Left renal cortex interstitium (tissue), 4 donors: Measurements from ENCODE around the gene ZBTB45. TPM values are rescaled to one million over a fixed set of nuclear protein-coding genes. Genes with fewer than 3 reads are reported as not detected.
"Not testable (repeated sequence)": the region's sequence is repeated elsewhere in the genome, so short reads cannot be mapped to it uniquely, and the experiment has no call there.

Experiments used
- DNase-seq, 4 donors: peaks; one replicate each; pipeline ENCODE4 v3.0.0-alpha.2; 2013; ENCODE audit warnings: low read depth in 4 of 4, low spot score in 2 of 4, missing footprints in 1 of 4
- polyA plus RNA-seq, 4 donors: library from polyadenylated mRNA; unstranded; fragments of 120-200 nt; gene quantifications; one replicate each; pipeline ENCODE4 v1.2.1, GENCODE V29; 2013; ENCODE audit not compliant: insufficient read length in 4 of 4

Gene ZBTB45
- polyA plus RNA-seq, 4 donors, result 9.0 to 18.3 (median 13.5) TPM

DNA sequence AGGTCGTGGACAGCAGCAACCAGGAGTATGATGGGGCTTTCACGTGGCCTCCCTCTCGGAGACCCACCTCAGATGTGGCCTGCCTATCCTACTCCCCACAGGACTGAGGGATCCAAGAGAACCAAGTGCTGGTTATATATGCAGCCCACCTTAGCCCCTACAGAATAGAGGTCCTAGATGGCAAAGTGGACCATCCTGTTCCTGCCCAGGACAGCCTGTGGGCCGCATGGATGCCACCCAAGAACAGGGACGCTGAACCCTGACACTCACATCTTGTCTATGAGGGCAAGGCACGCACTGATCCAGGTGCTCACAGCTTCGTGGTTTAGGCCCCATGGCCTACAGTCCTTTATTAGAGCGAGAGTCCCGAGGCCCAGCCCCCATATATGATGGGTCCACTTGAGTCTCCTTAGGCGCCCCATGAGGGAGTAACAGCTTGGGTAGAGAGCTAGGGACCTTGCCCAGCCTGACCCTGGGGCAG, 6.4 kb downstream of the ZBTB45 start:
- no peak for DNase-seq

DNA sequence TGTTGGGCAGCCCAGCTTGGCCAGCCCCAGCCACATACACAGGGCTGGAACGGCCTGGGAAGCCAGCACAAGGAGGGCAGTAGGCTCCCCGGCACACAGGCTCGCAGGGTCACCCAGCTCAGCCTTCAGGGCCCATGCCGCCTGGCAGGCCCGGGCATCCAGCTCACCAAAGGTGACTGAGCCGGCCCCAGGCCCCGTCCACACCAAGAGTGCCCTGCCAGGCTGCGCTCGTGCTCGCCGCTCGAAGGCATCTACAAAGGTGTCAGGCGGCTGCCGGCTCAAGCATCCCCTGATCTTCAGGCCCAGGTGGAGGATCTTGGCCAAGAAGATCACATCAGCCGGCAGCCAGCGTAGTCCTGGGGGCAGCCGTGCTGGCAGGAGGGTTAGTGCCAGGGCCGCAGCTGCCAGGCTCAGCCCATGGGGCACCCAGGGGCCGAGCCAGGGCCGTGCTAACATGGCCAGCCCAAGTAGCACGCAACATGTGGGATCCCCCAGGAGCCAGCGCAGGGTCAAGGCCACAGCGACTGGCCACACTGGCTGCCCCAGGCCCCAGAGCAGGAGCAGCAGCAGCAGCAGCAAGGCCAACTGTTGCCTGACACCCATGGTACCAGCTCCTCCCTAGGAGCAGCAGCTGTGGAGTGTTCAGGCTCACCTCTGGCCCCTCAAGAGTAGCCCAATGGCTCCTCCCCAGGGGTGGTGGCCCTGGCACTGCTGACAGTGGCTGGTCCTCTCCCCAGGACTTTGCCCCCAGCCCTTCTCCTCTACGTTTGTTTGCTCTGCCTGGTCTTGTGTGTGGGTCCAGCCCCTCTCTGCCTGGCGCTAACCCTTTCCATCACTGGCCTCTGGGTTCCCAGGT, 8.0 kb downstream of the ZBTB45 start, which contains the start of gene SLC27A5:
SLC27A5 (minus strand) TSS at position 640 of the 856 bp plus-strand sequence; CDS start at position 603, 37 bp downstream.
- no peak for DNase-seq

DNA sequence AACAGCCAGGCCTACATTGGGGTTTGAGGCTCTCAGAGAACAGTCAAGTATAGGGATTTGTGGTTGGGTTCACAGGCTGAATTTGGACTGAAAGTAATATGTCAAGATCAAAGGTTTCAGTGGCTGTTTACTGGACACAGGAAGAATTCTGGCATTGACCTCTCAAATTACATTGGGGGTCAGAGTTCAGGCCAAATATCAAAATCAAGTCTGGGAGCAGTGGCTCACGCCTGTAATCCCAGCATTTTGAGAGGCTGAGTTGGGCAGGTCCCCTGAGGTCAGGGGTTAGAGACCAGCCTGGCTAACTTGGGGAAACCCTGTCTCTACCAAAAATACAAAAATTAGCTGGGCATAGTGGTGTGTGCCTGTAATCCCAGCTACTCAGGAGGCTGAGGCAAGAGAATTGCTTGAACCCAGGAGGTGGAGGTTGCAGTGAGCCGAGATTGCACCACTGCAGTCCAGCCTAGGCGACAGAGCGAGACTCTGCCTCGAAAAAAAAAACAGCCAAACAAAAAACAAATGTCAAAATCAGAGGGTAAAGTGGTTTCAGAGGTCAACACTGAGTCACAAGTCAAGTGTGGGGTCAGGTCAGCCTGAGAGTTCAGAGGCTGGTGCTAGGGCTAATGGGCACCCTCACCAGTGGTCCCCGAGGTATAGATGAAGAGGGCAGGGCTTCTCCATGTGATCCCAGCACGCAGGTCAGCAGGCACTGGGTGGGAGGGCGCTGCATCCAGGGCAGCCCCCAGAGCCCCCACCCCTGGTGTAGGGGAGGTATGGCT, 9.3 kb downstream of the ZBTB45 start:
- DNase-seq, result no peak

DNA sequence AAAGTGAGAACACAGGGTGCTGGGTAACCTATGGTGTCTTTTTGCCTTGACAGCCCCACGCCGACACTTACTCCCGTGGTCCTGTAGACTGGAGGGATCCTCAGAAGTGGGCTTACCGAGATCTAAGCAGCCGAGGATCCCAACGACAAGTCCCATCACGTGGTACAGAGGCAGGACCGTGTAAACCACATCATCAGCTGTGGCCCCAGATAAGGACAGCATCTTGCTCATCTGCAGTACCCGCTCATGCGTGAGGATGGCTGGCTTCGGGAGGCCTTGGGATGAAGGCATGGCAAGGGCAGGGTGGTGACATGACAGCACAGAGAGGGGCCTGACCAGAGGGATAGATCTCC, 9.9 kb downstream of the ZBTB45 start:
- DNase-seq, result no peak

DNA sequence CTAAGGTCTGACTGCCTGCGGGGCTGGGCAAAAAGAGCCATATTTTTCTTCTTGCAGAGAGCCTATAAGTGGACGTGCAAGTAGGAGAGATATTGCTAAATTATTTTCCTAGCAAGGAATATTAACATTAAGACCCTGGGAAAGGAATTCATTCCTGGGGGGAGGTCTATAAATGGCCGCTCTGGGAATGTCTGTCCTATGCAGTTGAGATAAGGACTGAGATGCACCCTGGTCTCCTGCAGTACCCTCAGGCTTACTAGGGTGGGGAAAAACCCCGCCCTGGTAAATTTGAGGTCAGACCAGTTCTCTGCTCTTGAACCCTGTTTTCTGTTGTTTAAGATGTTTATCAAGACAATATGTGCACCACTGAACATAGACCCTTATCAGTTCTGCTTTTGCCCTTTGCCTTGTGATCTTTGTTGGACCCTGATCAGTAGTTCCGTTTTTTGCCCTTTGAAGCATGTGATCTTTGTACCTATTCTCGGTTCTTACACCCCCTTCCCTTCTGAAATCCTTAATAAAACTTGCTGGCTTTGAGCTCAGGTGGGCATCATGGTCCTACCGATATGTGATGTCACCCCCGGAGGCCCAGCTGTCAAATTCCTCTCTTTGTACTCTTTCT, 11.9 kb downstream of the ZBTB45 start:
- not testable (repeated sequence) for DNase-seq

DNA sequence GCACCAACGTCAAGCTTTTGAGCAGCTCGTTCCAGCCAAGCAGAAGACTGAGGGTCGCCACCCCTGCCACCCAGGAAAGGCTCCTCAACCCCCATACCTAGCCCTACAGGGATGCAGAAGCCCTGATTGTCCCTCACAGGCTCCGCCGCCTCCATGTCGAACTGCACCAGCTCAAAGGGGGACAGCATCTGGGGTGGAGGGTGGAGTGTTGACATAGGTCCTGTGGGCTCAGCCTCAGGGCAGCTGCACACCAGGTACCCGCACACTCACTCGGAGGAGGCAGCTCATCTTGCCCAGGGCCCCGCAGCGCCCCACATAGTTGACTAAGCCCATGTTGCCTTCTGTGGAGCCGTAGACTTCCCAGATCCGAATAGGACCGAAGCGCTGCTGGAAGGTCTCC, 19.4 kb downstream of the ZBTB45 start:
- no peak for DNase-seq

DNA sequence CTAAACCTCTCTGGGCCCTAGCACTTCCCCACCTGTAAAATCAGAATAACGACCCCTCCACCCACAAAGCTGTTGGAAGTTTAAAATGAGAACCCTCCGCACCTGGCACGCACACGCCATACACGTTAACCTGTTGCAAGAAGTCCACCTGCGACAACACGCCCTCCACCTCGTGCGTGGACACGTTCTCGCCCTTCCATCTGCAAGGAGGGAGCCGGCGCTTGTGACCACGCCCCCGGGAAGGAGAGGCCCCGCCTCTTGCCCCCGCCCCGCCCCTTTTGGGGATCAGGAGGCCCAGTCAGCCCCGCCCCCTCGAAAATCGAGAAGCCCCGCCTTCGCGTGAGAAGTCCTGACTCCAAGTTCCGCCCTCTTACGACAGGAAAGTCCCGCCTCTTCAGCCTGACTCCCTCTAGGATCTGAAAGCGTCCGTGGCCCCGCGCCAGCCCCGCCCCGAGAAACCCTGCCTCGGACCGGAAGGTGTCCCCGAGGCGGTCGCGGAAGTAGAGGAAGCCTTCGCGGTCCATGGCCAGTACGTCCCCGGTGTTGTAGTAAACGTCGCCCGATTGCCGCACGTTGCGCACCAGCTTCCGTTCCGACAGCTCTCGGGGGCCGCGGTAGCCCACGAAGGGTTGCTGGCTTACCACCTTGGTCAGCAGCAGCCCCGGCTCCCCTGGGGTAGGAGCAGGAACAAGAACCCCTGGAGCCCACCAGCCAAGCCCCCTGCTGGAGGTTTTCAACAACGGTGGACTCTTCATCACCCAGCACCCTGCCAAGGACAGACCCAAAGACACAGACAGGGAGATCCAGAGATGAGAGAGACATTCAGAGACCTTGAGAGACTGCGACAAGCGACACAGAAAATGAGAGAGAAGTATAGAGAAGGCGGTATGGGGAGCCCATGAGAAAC, 20.3 kb downstream of the ZBTB45 start:
- peak; percentile 74 to 96 (median 94) for DNase-seq

DNA sequence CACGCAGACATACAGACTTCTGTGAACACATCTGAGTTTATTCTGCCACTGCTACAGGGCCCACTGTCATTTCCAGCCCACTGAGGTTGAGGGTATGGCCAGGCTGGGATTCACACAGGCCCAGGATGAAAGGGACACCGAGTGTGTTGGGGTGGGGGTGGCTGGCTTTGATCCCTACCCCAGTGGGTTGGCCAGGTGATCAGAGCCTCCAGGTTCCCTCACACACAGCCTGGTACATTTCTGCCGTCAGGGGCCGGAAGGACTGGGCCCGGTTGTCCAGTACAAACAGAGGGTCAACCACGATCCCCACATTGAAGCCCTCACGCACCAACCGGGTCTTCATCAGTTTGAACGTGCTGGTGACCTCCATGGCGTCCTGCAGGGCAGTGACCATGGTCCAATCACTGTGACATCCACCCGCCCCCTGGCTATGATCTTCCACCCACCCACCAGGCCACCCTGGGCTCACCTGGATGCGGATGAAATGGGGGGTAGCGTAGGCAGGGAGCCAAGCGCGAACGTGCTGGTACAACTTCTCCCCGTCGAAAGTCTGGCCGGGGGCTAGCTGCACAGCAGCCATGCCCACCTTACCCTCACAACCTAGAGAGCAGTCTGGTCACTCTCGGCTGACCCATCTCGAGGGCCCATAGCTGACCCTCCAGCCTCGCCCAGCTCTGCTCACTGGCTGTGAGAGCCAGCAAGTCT, 21.1 kb downstream of the ZBTB45 start:
- no peak for DNase-seq

DNA sequence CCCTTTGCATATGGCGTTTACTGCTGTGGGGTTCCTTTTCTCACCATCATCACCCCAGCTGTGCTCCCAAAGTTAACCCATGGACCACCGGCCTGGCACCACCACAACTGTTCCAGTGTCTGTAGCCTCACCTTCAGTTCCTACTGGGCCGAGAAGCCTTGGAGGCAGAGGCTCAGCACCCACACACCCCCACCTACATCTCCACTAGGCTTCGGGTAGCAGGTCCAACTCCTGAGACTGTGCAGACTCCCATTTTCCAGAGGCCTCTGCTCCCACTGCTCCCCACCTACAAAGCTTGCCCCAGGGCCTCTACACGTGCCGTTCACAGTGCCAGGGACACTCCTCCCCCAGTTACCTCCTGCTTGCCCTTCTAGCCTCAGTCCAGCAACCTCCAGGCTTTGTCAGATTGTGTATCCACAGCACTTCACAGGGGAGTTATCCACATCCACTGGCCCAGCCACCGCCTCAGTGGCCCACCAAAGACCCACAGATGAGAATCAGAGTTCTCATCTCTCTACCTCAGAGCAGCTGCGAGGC, 21.9 kb downstream of the ZBTB45 start:
- no peak for DNase-seq

DNA sequence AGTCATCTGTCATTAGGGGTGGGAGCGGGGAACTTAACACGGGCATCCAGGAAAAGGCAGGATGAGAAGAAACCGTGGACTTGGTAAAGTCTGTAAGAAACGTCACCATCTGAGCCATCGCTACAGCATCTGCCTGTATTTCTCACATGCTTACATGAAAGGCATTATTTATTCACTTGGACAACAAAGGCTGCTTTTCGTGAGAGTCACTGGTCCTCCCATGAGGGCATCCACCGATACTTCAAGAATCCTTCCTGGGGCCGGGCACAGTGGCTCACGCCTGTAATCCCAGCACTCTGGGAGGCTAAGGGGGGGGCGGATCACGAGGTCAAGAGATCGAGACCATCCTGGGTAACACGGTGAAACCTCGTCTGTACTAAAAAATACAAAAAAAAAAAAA, 27.3 kb downstream of the ZBTB45 start:
- DNase-seq, result no peak

DNA sequence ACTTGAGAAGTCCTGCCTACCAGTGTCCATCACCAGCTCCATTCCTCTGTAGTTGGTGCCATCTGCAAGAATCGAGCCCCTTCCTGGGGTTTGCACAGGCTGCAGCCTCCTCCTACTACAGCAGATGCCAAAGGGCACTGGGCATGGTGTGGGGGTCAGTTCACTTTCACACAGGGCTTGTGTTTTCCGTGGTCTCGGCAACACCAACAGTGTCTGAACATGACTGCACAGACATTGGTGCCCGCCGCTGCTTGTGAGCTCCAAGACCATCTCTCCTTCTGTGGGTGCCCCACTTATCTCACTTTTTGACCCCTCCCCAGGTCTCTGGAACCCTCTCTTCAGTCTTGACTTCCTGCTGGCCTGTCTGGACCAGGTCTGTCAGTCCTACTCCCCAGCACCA, 28.2 kb downstream of the ZBTB45 start:
- DNase-seq, result no peak

DNA sequence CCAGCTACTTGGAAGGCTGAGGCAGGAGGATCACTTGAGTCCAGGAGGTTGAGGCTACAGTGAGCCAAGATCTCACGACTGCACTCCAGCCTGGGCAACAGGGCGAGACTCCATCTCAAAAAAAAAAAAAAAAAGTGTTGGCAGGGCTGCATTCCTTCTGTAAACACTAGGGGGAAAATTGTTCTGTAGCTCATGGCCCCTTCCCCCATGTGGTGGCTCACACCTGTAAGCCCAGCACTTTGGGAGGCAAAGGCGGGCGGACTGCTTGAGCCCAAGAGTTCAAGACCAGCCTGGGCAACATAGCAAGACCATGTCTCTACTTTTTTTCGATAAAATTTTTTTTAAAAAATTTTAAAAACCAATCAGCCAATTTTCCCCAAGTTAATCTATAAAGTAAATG, 35.3 kb downstream of the ZBTB45 start:
- not testable (repeated sequence) for DNase-seq

DNA sequence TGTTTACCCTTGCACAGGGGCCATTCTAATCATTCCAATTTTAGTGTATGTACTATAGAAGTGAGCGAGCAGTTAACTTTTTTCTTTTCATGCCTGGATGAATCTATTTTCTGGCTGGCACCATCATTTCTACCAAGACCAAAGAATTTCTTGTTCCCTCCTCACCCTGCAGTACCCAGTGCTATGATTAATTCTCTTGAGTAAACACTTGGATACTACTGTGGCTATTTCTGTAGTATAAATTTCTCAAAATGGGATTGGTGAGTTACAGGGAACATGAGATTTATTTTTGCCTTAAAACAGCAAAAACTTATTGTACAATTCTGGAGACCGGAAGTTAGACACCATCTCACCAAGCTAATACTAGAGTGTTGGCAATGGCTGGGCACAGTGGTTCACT, 35.8 kb downstream of the ZBTB45 start:
- no peak for DNase-seq

DNA sequence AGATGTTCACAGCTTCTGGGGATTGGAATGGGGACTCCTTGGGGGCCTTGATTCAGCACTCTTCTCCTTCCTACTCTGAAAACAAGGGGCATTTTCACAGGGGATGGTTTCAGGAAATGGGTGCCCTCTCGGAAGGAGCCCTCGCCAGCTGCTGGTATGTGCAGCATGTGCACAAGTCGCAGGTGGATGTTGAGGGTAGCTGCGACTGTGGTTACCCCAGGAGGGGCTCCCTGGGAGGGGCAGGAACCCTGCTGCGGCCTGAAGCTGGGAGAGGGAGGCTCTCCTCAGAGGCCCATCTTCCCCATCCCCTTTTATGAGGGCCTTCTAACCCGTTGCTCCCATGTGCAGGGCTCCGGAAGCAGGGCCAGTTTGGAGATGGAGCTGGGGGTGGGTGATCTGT, 37.2 kb downstream of the ZBTB45 start:
- DNase-seq, result no peak

DNA sequence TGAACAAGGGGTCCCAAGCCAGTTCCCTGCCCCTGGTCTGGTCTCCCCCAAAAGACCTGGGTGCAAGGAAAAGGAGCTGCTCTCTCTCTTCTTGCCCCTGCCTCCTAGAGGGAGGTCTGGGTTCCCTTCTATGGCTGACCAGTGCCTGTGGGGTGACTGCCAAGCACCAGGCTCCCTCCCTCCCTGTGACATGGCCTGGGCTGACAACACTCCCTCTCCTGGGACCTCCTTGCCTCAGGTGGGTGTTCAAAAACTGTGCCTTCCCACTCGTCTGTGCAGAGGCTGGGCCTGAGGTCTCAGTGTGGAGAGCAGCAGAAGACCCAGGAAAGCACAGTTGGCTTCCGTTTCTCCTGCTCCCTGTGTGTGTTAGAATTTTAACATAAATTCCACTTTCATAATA, 38.8 kb downstream of the ZBTB45 start:
- no peak for DNase-seq

DNA sequence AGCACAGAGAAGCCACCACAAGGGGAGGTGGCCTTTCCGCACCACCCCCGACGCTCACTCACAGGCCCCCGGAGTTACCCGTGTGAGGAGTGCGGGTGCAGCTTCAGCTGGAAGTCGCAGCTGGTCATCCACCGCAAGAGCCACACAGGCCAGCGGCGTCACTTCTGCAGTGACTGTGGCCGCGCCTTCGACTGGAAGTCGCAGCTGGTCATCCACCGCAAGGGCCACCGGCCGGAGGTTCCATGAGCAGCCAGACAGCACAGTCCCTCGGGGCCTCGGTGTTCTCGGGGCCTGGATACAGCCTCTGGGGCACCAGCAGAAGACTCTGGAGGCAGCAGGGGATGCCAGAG, 39.2 kb downstream of the ZBTB45 start:
- no peak for DNase-seq

DNA sequence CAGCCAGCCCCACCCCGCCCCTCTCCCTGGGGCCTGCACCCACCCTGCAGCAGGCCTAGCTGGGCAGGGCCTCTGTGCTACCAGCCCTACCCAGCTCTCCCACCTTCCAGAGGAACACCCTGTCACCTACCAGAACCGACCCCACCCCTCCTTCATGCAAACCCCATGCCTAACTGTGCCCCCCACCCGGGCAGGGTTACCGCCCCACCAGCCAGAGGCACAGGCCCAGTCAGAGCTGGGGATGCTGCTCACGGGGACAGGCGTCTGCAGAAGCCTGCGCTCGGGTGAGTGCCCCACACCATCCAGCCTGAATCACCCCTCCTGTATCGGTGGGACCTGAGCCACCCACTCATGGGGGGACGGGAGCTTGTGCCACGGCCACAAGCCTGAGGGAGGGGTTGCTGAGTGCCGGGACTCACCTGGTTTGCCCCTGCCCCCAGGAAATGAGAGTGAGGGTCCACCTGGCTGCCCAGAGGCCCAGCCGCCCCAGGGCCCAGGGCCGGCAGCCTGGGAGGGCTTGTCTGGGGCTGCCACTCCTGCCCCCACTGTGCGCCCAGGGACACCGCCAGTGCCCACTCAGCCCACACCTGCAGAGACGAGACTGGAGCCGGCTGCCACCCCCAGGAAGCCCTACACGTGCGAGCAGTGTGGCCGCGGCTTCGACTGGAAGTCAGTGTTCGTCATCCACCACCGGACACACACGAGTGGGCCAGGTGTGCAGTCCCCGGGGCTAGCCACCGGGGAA, 39.7 kb downstream of the ZBTB45 start:
- DNase-seq, result no peak

DNA sequence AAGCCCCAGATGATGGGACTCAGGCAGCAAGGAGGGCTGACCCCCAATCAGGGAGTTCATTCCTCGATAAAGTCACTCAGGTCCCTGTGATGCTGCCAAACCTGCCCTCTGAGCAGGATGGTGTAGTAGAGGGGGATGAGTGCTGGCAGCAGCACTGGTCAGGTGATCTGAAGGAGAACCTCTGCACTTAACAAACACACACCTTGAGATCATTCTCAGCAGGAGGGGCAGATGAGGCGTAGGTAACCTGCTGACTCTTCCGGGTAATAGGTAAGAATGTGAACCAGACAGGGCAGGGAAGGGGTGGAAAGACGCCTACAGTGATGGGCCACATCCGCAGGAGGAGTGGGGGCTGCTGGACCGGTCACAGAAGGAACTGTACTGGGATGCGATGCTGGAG, 40.3 kb downstream of the ZBTB45 start:
- no peak for DNase-seq

DNA sequence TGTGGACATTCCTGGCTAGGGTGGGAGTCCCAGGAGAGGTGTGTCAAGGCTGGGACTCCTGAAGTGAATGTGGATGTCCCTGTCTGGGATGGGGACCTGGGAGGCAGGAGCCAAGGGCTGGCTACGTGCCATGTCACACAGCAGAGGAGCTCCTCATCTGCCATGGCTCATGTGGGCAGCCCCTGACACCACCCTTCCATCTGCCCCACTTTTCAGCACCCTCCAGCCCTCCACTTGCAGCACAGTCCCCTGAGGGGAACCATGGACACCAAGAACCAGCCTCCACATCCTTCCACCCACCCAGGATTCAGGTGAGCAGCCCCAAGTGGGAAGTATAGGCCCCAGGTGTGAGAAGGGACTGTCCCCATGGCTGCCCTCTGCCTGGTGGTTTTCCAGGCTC, 41.7 kb downstream of the ZBTB45 start:
- no peak for DNase-seq
